Measurements from ENCODE around the gene ARFRP1. TPM values are rescaled to one million over a fixed set of nuclear protein-coding genes. Genes with fewer than 3 reads are reported as not detected.
"Not testable (repeated sequence)": the region's sequence is repeated elsewhere in the genome, so short reads cannot be mapped to it uniquely, and the experiment has no call there.

Gene ARFRP1
- total RNA-seq, 1 experiment from 2014 or later, result 46.2 TPM

DNA sequence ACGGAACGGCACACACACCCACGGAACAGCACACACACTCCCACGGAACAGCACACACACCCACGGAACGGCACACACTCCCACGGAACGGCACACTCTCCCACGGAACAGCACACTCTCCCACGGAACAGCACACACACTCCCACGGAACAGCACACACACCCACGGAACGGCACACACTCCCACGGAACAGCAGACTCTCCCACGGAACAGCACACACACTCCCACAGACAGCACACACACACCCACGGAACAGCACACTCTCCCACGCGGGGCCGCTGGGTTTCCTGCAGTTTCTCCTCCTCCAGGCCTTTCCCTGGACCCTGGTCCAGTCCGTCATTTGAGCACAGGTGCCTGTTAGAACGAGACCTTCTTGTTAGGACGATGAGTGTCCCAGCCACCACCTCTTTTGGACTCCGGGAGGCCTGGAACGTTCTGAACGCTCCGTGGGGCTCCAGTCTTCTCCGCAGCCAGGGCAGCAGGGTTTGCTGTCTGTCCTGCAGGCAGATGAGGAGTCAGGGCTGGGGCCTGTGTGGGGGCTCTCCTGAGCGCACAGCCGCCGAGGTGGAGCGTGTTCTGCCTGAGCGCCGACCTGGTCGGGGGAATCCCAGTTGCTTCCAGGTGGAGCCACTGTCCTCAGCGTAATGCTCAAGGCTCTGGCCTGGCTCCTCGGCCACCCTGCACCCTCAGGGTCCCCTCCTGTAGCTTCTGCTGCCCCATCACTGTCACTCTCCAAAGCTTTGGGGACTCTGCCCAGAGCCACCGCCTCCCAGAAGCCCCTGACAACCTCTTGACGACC, 28.9 kb downstream of the ARFRP1 start:
- DNase-seq (ENCODE audit: low read depth), result no peak

DNA sequence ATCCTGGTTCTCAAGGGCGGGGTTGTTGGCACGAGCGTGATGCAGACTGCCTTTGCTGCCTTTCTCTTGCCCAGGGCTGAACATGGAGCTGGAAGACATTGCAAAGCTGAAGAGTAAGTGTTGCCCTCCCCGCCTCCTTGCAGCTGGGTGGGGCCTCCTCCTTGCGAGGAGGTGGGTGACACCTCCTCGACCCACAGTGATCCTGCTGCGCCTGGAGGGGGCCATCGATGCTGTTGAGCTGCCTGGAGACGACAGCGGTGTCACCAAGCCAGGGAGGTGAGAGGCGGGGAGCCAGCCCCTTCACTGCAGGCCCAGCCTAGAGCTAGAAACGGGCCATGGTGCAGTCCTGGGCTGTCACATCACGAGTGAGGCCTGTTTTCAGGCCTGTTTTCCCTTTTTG, 29.7 kb downstream of the ARFRP1 start:
- DNase-seq (ENCODE audit: low read depth), result no peak

DNA sequence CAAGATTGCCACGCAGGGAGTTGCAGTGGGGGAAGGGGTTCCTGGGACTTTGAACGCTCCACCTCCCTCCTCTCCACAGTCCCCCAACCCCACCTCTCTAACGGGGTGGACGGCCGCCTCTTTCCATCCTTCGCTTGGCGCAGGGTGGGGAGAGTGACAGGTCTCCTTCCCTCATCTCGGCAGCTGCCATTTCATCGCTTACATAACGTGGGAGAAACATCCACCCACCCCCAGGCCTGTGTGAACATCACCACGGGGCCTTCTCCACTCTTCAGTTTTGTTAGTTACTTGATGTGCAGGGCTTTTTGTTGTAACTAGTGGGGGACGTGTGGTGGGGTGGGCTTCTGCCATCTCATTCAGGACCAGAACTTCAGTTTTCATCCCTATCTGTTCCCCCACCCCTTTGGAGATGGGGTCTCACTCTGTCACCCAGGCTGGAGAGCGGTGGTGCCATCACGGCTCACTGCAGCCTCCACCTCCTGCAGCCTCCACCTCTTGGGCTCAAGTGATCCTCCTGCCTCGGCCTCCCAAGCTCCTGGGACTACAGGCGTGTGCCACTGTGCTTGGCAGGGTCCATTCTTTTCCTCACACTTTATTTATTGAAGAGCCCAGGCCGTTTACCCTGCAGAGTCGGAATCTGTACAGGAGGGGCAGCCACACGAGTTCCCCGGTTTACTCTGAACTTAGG, 32.0 kb downstream of the ARFRP1 start:
- no peak for DNase-seq (ENCODE audit: low read depth)

DNA sequence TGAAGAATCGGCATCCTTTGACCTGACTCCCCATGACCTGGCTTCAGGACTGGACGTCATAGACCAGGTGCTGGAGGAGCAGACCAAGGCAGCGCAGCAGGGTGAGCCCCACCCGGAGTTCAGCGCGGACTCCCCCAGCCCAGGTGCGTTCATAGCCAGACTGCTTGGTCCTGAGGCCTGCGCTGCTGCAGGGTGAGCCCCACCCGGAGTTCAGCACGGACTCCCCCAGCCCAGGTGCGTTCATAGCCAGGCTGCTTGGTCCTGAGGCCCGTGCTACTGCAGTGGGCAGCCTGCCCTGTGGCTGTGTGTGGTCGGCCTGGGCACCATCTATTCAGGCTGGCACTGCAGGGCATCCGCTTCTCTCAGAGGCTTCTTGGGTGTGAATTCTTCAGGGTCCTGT, 33.8 kb downstream of the ARFRP1 start:
- no peak for DNase-seq (ENCODE audit: low read depth)

DNA sequence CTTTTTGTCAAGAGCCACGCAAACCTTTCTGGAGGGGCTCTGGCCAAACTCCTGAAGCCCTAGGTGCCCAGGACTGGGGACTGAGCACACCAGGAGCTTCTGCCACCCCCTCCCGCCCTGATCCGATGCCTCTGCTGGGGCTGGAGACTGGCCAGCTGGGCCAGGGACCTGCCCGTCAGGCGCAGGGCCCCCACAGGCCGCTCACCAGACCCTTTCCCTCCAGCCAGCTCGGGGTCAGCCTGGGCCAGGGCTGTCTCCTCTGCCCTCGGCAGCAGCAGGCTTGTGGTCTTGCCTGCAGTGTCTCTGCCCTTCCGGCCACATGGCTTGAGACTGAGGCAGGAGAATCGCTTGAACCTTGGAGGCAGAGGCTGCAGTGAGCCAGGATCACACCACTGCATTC, 35.1 kb downstream of the ARFRP1 start:
- DNase-seq (ENCODE audit: low read depth), result no peak

DNA sequence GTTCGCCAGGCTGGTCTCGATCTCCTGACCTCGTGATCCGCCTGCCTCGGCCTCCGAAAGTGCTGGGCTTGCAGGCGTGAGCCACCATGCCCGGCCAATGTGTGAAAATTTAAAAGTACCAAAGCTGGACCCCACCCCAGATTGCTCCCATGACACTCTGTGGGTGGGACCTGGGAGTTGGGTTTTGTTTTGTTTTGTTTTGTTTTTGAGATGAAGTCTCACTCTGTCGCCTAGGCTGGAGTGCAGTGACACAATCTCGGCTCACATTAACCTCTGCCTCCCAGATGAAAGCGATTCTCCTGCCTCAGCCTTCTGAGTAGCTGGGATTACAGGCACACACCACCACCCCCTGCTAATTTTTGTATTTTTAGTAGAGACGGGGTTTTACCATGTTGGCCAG, 36.1 kb downstream of the ARFRP1 start:
- DNase-seq (ENCODE audit: low read depth), result not testable (repeated sequence)

DNA sequence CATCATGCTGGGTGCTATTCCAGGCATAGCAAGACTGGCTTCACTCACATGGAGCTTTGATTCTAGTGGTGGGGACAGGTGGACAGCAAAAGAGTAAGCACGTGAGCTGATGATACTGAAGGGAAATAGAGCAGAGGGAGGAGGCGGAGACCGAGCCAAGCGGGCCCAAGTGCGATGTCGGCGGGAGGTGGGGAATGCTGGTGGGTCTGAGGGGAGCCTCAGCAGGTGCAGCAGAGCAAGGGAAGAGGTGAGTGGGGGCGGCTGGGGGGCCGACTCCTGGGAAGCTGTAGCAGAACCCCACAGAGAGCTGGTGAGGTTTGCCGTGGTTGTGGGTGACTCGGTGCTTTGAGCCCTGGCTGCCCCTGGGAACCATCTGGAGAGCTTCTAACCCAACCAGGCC, 39.4 kb downstream of the ARFRP1 start:
- no peak for DNase-seq (ENCODE audit: low read depth)

DNA sequence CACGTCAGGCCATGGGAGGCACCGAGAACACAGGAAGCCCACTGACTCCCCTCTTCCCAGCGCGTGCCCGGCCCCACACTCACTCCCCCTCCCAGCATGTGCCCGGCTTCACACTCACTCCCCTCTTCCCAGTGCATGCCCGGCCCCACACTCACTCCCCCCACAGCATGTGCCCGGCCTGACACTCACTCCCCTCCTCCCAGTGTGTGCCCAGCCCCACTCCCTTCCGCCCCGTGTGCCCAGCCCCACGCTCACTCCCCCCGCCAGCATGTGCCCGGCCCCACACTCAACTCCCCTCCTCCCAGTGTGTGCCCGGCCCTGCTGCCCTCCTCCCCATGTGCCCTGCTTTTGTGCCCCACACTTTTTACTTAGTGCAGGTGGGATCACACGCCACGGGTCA, 39.9 kb downstream of the ARFRP1 start:
- no peak for DNase-seq (ENCODE audit: low read depth)

DNA sequence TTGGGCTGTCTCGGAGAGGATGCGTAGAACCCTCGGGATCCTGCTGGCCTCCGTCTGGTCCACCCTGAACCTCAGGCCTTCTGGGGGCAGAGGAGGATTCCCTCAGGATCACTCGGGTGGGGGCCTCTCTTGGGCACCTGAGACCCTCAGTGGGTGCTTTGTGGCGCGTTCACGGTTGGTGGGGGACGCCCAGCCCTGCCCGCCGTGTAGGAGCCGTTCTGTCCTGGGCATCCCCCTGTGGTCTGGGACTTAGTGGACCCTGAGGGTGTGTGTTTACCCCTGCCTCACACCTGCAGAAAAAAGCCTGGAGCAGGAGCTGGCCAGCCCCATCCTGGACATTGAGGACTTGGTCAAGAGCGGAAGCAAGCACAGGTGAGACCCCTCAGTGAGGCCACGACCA, 42.1 kb downstream of the ARFRP1 start:
- no peak for DNase-seq (ENCODE audit: low read depth)

DNA sequence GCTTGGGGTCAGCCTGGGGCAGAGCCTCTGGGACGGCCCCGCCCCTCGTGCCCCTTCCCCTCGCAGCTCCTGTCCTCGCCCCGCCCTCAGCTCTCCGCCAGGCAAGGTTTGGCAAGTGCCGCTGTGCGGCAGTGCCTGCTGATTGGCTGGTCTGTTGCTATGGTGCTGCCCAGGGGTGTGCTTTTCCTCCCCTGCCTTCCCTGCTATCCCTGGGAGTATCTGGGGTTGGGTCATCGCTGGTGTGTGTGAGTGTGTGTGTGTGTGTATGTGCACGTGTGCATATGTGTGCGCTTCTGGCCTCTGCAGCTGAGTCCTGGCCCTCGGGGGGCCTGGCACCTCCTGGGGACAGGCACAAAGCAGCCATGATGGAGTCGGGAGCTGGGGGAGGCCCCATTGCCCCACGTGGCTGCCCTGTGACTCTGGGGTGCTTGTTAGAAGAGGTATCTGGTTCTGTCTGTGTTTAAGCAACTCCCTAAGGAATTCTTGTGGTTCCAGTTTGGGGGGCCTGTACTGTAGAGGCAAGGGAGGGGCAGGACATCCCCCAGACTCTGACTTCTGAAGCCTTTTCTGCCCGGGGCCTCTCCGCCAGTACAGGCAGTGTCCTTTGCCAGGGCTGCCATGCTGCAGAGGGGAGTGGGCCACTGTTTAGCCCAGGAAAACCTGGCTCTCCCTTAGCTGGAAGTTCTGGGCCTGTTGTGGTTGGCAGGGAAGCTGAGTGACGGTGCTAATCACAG, 42.7 kb downstream of the ARFRP1 start:
- DNase-seq (ENCODE audit: low read depth), result no peak

DNA sequence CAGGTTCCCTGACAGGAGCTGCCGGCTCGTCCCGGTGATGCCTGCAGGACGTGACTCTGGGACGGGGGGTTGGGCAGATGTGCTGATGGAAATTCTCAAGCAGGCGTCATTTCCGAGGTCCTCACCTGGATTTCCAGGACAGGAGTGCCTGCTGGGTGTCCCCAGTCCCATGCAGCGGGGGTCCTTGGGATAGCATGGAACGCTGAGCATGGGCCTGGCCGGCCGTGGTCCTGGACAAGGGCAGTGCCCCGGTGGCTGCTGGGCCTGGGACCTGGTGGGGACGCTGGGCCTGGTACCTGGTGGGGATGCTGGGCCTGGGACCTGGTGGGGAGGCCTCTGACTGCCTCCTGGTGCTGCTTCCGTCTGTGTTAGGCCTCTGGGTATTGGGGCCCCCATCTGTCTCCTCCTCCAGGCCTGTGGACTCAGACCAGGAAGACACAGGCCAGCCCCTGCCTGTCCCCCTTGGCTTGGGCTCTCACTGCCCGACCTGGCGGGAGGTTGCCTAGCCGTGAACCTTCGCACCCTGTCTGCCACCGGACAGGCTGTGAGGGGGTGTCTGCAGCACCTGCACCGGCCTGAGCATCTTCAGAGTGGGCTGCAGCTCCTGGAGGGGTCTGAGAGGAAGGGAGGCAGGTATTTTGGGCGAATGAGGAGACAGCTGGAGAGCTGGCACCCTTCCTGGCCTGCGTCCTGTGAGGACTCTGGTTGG, 43.5 kb downstream of the ARFRP1 start:
- DNase-seq (ENCODE audit: low read depth), result no peak

DNA sequence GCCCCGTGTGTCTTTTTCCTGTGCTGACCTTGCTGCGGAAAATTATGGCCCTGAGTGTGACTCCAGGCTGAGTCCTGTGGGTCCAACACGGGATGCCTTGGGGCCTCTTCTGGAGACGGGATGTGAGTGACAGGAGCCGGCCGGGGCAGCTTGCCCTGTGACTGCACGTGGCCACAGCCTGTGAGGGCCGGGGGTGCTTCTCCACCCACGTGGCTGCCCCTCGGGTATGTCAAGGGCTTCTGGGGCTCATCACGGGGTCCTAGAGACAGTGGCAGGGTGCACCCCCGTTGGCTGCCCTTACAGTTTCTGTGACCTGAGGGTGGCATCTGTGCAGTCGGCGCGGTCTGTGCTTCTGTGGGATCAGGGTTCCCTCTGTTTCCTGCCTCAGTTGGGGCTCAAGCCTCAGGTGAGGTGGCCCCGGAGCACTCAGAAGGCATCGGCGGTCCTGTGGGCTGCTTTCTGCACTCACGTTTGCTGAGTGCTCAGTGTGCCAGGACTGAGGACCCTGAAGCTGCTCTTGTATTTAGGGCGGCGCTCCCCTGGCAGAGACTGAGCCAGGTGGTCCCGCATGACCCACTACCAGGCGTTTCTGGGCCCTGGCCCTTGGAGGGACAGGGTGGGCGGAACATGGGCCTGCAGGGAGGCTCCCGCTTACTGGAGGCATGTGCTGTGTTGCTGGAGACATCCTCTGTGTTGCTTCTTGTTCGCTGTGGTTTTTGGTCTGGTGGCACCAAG, 44.3 kb downstream of the ARFRP1 start:
- no peak for DNase-seq (ENCODE audit: low read depth)

DNA sequence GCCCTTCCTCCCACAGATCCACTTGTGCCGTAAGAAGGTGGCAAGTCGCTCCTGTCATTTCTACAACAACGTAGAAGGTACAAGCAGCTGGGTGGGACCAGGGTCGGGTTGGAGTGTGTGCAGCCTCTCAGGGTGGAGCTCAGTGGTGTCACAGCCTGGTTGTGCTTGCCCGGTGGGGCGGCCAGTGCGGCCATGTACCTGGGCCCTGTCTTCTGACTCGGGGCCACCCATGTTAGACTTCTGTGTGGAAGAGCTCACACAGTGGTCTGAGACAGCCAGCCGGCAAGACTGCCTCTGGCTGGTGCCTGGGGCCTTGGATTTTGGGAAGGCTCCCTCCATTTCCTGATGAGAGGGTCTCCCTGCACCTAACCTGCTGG, 45.0 kb downstream of the ARFRP1 start:
- DNase-seq (ENCODE audit: low read depth), result no peak

DNA sequence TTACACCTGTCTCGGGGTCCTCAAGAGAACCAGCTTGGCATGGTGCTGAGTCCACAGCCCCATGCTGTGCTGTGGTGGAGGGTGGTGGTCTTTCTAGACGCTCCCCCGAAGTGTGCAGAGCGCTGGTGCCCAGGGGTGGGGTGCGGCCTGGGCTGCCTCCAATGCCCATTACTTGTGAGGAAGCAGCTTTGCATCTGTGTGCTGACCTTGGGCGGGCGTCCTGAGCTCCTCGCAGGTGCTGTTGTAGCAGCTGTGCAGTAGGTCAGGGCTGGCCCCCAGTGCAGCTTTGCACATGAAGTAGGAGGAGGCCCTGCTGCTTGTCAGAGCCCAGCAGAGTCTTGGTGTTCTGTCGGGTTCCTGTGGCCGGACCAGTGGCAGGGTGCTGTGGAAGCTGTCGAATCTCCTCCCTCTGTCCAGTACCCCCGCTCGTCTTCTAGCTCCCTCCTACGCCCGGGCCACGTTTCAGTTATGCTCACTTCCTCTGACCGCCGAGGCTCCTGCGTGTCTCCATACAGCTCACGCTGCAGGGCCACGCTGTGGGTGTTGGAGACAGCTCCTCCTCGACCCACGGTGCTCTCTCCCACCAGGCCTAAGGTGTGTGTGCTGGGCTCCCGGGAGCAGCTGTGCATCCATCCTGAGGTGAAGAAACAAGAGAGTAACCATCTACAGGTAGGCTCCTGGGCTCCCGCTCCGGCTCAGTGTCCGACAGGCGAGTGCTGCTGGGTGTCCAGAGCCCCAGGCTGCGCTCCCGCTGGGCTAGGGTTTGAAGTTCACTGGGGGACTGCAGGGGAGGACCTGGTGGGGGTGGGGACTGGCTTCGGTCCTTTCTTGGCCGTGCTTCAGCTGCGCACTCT, 45.6 kb downstream of the ARFRP1 start:
- DNase-seq (ENCODE audit: low read depth), result no peak

DNA sequence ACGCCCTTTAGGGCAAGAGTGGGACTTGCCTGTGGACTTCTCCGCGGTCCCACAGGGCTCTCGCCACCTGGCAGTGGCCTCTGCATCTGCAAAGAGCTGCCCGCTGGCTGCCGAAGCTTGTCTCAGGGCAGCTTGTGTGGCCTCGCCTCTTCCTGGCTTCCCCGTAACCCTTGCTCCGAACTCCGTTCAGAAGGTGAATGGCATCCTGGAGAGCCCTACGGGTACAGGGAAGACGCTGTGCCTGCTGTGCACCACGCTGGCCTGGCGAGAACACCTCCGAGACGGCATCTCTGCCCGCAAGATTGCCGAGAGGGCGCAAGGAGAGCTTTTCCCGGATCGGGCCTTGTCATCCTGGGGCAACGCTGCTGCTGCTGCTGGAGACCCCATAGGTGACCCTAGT, 46.7 kb downstream of the ARFRP1 start:
- DNase-seq (ENCODE audit: low read depth), result no peak

DNA sequence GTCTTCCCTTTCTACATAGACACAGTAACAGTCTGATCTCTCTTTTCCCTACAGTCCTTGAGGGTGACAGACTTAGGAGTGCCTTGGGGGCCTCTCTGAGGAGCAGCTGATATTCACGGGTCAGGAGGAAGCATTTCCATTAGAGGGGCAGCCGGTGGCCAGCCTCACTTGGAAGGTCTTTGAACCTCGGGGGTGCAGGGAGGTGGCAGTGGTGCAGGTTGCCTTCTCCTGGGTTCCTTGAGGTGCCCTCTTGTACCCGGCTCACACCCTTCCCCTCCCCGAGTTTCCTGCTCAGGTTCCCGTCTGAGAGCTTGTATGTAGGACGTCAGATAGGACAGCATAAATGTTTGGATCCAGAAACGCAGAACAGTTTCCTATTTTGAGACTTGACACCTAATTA, 47.2 kb downstream of the ARFRP1 start:
- no peak for DNase-seq (ENCODE audit: low read depth)

DNA sequence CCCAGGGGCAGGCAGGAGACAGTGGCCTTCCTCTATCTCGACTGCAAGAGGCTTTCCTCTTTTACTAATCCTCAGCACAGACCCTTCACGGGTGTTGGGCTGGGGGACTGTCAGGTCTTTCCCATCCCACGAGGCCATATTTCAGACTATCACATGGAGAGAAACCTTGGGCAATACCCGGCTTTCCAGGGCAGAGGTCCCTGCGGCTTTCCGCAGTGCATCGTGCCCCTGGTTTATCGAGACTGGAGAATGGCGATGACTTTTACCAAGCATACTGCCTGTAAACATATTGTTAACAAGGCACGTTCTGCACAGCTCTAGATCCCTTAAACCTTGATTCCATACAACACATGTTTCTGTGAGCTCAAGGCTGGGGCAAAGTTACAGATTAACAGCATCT, 47.6 kb downstream of the ARFRP1 start:
- not testable (repeated sequence) for DNase-seq (ENCODE audit: low read depth)

DNA sequence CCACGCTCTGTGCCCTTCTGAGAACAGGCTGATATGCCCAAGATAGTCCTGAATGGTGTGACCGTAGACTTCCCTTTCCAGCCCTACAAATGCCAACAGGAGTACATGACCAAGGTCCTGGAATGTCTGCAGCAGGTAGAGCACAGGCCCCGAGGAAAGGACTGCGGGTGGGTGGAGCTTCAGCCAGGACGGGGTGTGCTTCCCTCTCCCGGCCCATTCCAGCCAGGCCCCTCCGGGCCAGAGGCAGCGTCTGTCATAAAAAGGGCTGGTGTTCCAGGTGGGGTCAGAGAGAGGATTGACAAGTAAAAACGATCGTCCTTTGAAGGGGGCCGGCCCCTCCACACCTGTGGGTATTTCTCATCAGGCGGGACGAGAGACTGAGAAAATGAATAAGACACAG, 48.4 kb downstream of the ARFRP1 start:
- DNase-seq (ENCODE audit: low read depth), result no peak

DNA sequence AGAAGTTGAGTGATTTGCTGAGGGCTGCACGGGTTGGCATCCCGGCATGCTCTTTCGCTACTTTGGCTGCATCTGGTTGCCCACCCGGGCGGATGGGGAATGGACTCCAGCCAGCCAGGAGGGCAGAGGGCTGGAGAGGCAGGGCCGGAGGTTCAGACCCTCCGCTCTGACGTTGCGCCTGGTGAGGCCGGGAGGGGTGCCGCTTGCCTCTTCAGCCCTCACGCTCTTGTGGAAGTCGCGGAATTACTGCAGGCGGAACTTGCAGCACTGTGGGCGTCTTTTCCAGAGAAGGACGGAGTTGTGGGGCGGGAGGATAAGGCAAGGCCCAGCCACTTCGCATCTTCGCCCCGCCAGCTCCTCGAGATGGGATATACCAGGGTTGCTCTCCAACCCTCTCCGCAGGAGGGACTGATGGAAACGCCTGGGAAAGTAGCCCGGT, 49.0 kb downstream of the ARFRP1 start:
- no peak for DNase-seq (ENCODE audit: low read depth)
